Retinal pigment epithelial cell (primary cell): ENCODE measurements around the gene BTD.

Experiments
- DNase-seq: peaks from one replicate; pipeline ENCODE4 v3.0.0-alpha.2; 2010; ENCODE audit warnings: low read depth
- H3K4me3 ChIP-seq: 2 replicates; pipeline ENCODE4 v1.5.1; 2011; ENCODE audit warnings: mild to moderate bottlenecking, low read length, control low read depth, moderate library complexity
- TF ChIP-seq, protein P1 (sequence below): conservative IDR thresholded peaks from 2 replicates; pipeline ENCODE4 v1.5.1; 2011; ENCODE audit warnings: low read depth, low read length, control low read depth, inconsistent platforms

The BTD gene

GRCh38 chr3:15633159-15633558 is 31.6 kb downstream of the BTD start:
- DNase-seq: no peak
- no peak overlapping the region for H3K4me3 ChIP-seq
- TF ChIP-seq, protein P1, sequence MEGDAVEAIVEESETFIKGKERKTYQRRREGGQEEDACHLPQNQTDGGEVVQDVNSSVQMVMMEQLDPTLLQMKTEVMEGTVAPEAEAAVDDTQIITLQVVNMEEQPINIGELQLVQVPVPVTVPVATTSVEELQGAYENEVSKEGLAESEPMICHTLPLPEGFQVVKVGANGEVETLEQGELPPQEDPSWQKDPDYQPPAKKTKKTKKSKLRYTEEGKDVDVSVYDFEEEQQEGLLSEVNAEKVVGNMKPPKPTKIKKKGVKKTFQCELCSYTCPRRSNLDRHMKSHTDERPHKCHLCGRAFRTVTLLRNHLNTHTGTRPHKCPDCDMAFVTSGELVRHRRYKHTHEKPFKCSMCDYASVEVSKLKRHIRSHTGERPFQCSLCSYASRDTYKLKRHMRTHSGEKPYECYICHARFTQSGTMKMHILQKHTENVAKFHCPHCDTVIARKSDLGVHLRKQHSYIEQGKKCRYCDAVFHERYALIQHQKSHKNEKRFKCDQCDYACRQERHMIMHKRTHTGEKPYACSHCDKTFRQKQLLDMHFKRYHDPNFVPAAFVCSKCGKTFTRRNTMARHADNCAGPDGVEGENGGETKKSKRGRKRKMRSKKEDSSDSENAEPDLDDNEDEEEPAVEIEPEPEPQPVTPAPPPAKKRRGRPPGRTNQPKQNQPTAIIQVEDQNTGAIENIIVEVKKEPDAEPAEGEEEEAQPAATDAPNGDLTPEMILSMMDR: no peak

DNA sequence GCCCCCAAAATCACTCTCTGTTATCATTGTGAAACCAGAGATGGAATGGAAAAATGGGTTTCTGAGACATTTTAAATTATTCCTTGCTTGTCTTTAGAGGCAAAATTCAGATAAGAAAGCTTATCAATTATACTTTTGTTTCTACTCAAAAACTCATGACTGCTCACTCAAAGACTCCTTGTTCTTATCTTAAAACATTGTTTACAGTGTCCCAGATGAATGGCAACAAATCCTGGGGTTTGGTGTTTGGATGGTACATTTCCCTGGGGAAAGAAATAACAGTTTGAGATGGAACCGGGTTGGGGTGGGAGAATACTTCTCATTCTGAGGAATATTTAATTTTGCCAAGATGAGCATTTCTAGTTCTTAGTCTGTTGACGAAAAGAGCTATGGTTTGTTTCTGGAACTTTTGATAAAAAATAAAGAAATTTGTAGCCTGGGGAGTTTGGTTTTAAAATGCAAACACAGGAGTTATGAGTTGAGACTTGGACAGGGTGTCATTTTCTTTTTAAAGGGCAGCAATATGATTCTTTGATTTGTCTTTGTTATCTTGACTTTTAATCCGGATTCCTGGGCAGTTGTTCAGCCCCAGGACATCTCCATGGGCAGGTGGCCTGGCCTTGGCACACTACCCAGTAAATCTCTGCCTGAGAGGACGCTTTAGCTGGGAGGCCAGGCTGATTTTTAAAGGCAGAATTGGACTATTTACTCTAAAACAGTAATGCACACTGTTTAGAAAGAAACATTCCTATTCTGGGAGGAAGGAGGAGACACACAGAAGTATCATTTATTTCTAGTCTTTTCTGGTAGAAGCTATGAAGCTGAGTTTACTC is 32.4 kb downstream of the BTD start:
- TF ChIP-seq, protein P1: no peak
- no peak overlapping the region for H3K4me3 ChIP-seq
- DNase-seq: no peak

GRCh38 chr3:15634671-15635070 is 33.1 kb downstream of the BTD start:
- TF ChIP-seq, protein P1: no peak
- no peak overlapping the region for H3K4me3 ChIP-seq
- DNase-seq: no peak

DNA sequence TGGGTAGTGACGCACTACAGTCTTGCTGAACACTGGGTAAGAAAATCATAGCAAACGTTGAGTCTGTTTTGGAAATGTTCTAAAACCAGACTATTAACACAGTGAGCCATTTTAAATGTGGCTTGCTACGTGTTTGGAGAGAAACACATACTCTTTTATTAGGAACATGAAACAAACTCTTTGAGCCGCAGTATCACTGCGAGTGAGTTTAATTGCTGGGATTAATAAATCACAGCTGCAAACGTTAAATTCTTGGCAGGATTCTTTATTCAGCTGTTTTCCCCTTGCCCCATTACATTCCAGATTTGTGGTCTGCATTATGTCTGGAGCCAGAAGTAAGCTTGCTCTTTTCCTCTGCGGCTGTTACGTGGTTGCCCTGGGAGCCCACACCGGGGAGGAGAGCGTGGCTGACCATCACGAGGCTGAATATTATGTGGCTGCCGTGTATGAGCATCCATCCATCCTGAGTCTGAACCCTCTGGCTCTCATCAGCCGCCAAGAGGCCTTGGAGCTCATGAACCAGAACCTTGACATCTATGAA is 33.6 kb downstream of the BTD start:
- DNase-seq: peak; percentile 96
- no peak overlapping the region for H3K4me3 ChIP-seq
- TF ChIP-seq, protein P1: no peak

DNA sequence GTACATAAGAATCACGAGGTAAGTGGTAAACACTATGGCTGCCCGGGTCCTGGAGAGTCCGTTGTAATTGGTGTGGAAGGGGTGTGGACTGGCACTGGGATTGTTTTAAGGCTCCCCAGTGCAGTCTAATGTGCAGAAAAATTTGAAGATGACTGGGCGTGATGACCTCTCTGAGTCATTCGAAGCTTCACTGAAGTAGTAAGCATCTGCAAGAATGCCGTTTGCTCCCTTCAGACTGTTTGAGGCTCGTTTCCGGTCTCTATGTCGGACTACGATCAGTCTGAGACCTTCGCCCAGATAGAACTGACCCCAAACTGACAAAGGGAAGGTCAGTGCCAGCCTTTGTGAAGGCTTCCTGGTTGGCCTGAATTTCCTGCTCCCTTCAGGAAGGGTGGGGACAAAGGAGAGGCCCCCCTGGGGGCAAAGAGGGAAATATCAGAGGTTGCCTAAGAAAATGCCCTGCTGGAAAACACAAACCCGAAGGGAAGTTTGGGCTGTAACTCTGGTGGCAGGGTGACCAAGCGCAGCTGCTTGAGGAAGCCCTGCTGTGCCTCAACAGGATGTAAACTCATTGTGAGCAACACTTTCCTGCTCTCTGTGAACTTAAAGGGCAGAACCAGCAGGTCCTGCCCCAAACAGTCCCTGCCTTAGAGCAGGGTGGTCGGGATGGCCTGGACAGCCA is 34.6 kb downstream of the BTD start:
- H3K4me3 ChIP-seq: no peak overlapping the region
- peak; percentile 68 for DNase-seq

GRCh38 chr3:15637131-15637951 is 35.8 kb downstream of the BTD start:
- DNase-seq: no peak
- no peak overlapping the region for H3K4me3 ChIP-seq
- TF ChIP-seq, protein P1: no peak

More for the DNA sequence above, 34.6 kb downstream of the BTD start:
- TF ChIP-seq, protein P1: no peak
